ENCODE data around the gene PHACTR4.
"Not testable (repeated sequence)": the region's sequence is repeated elsewhere in the genome, so short reads cannot be mapped to it uniquely, and the experiment has no call there.

The PHACTR4 gene

GRCh38 chr1:28436211-28436769 is 66.8 kb downstream of the PHACTR4 start:
- DNase-seq (ENCODE audit: low read depth in 3 of 3), result no peak

DNA sequence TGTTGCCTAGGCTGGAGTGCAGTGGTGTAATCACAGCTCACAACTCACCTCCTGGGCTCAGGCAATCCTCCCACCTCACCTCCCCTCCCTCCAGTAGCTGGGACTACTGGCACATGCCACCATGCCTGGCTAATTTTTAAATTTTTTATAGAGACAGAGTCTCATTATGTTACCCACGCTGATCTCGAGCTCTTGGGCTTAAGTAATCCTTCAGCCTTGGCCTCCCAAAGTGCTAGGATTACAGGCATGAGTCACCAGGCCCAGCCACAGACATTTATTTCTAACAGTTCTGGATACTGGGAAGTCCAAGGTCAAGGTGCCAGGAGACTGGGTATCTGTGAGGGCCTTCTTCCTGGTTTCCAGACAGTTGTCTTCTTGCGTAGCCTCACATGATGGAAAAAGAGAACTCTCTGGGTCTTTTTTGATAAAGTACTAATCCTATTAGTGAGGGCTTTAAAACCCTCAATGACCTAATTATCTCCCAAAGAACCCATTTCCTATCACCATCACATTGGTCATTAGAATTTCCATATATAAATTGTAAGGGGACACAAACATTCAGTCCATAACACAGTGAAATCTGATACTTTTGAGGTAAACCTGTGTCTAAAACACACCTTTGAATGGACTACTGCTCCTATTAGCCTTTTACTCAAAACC is 67.9 kb downstream of the PHACTR4 start:
- DNase-seq (ENCODE audit: low read depth in 3 of 3), result no peak

- no peak for DNase-seq (ENCODE audit: low read depth in 3 of 3)
Observed at GRCh38 chr1:28437924-28438699, 68.6 kb downstream of the PHACTR4 start.

DNA sequence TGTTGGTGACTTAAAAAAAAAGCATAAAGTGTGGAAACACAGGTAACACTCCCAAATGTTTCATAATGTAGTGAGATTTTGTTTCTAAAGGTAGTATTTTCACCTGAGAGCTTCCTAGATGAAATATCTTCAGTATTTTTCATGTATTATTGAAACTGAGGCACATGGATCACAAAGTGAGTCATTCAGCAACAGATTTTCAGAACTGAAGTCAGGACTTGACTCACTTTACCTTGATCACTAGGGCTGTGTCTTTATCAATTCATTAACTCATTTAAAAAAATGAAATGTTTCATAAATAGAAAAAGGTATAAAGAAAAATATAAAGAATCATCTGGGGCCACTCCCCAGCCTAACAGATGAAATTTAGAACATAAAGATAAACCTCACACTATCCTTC is 69.8 kb downstream of the PHACTR4 start:
- no peak for DNase-seq (ENCODE audit: low read depth in 3 of 3)

- DNase-seq (ENCODE audit: low read depth in 3 of 3), result no peak
Observed at GRCh38 chr1:28441674-28442073, 72.1 kb downstream of the PHACTR4 start.

DNA sequence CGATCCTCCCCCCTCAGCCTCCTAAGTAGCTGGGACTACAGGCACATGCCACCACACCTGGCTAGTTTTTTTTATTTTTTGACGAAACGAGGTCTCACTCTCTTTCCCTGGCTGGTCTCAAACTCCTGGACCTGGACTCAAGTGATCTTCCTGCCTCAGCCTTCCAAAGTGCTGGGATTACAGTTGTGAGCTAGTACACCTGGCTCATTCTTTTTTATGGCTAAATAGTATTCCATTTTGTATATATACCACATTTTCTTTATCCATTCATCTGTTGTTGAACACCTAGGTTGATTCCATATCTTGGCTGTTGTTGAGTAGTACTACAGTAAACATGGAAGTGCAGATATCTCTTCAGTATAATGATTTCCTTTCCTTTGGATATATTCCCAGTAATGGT is 74.0 kb downstream of the PHACTR4 start:
- DNase-seq (ENCODE audit: low read depth in 3 of 3), result no peak

DNA sequence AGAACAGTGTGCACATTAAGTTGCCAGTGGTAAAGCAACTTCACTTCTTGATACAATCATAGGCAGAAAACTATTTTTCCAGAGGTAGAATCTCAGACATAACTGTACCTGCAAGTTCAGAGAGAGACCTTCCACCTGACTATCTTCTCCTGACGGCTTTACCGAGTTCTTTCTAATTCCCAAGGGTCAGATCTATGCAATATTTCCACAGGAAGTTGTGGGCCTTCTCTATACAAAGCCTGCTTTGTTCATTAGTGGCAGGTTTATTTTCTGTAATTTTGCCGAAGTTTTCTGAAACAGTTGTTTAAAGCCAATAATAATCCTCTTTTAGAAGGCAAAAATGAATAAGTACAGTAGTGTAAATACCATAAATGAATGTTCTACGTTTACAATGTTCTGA is 78.1 kb downstream of the PHACTR4 start:
- no peak for DNase-seq (ENCODE audit: low read depth in 3 of 3)

GRCh38 chr1:28448094-28448611 is 78.6 kb downstream of the PHACTR4 start:
- DNase-seq (ENCODE audit: low read depth in 3 of 3), result not testable (repeated sequence)

DNA sequence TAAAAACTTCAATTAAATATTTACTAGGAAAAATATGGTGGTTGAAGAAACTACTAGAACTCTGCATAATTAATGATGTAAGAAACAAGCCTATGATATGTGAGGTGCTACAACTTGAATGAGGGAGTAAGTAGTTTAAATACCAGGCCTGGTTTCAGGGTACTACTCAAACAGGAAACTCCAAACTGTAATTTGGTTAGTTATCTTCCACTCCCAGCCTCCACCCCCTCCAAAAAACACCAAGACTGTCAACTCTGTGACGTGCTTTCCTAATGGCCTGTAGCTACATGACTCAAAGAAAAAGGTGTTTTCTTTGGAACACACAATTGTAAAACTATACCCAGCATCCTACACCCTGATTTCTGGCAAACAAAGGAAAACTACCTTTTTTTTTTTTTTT is 80.4 kb downstream of the PHACTR4 start:
- DNase-seq (ENCODE audit: low read depth in 3 of 3), result no peak

DNA sequence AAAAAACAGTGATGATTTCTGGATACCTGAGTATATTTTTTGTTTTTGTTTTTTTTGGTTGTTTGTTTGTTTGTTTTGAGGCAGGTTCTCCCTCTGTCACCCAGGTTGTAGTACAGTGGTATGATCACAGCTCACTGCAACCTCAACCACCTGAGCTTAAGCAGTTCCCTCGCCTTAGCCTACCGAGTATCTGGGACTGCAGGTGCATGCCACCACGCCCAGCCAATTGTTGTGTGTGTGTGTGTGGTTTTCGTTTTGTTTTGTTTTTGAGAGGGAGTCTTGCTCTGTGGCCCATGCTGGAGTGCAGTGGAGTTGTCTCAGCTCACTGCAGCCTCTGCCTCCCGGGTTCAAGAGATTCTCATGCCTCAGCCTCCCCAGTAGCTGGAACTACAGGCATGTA is 81.0 kb downstream of the PHACTR4 start:
- no peak for DNase-seq (ENCODE audit: low read depth in 3 of 3)

- no peak for DNase-seq (ENCODE audit: low read depth in 3 of 3)
Observed at GRCh38 chr1:28451011-28451410, 81.5 kb downstream of the PHACTR4 start.

DNA sequence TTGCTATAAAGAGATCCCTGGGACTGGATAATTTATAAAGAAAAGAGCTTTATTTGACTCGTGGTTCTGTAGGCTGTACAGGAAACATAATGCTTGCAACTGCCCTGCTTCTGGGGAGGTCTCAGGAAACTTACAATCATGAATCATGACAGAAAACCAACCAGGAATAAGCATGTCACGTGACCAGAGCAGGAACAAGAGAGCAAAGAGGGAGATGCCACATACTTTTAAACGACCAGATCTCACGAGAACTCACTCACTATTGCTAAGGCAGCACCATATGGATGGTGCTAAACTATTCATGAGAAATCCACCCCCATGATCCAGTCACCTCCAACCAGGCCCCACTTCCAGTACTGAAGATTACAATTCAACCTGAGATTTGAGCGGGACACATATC is 86.5 kb downstream of the PHACTR4 start:
- no peak for DNase-seq (ENCODE audit: low read depth in 3 of 3)

DNA sequence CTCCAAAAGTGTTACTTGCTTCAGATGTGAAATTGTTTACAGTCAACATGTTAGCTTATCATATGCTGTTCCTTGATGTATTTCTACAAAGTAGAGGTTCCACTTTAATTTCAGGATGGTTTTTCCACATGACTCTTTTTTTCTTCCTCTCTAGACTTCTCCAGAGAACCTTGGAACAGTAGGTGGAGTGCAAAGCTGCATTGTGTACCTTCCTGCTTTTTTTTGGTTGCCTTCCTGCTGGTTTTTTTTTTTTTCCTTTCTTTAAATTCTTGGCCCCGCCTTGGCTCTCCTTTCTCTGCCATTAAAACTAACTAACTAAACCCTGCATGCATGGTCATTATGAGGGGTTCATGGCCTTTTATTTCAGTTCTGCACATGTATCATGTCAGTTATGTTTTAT is 88.1 kb downstream of the PHACTR4 start:
- DNase-seq (ENCODE audit: low read depth in 3 of 3), result no peak

- no peak for DNase-seq (ENCODE audit: low read depth in 3 of 3)
Observed at GRCh38 chr1:28458237-28459228, 89.0 kb downstream of the PHACTR4 start.

DNA sequence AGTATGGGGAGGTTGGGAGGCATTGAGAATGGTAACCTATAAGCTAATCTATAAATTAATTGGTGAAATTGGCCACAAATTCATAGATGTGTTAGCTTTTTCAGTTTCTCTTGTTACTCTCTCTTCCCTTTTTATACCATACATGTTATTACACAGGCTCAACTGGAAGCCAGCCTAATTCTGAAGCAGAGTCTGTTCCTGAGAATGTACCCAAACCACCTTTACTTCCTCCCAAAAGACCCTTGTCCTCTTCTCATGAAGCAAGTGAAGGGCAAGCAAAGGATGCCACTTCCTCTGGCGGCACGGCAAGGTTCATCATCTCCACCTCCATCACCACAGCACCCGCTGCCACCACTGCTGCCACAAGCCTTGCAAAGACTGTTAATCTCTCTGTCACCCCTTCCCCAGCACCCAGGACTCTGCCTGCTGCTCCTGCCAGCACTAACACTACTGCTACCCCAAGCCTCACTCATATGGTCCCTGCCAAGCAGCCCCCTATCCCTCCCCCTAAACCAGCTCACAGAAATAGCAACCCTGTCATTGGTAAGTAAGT is 96.8 kb downstream of the PHACTR4 start:
- DNase-seq (ENCODE audit: low read depth in 3 of 3), result no peak

DNA sequence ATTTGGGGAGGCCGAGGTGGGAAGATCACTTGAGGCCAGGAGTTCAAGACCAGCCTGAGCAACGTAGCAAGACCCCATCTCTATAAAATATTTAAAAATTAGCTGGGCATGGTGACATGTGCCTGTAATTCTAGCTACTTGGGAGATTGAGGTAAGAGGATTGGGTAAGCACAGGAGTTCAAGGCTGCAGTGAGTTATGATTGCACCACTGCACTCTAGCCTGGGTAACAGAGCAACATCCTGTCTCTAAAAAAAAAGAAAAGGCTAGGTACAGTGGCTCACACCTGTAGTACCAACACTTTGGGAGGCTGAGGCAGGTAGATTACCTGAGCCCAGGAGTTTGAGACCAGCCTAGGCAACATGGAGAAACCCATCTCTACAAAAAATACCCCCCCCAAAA is 100.6 kb downstream of the PHACTR4 start:
- no peak for DNase-seq (ENCODE audit: low read depth in 3 of 3)

DNA sequence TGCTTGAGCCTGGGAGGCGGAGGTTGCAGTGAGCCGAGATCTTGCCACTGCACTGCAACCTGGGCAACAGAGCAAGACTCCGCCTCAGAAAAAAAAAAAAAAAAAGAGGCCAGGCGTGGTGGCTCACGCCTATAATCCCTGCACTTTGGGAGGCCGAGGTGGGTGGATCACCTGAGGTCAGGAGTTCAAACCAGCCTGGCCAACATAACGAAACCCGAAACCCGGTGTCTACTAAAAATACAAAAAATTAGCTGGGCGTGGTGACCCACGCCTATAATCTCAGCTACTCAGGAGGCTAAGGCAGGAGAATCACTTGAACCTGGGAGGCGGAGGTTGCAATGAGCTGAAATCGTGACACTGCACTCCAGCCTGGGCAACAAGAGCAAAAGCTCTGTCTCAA is 110.0 kb downstream of the PHACTR4 start:
- DNase-seq (ENCODE audit: low read depth in 3 of 3), result not testable (repeated sequence)

DNA sequence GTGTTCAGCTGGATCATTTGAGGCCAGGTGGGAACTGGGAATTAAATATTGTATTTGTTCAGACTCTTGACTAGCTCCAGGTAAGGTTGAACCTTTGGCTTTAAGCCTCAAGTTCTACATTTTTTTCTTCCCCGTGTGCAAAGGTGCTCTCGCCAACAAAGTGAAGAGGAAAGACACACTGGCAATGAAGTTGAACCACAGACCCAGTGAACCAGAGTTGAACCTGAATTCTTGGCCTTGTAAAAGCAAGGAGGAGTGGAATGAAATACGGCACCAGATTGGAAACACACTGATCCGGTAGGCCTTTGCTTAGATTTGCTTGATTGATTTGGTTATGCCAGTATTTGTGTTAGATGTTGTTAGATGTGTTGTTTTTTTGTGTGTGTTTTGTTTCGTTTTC is 110.8 kb downstream of the PHACTR4 start:
- no peak for DNase-seq (ENCODE audit: low read depth in 3 of 3)

GRCh38 chr1:28482138-28482537 is 112.6 kb downstream of the PHACTR4 start:
- DNase-seq (ENCODE audit: low read depth in 3 of 3), result no peak

DNA sequence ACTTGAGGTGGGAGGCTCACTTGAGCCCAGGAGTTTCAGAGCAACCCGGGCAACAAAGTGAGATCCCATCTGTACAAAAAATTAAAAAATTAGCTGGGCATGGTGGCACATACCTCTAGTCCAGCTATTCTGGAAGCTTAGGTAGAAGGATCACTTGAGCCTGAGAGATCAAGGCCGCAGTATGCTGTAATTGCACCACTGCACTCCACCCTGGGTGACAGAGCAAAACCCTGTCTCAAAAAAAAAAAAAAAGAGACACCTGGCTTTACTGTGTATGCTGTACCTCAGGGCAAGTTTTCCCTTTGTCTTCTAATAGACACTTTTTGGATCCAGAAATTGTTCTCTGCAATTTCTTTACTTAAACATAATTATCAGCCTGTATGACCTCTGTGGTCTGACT is 113.2 kb downstream of the PHACTR4 start:
- DNase-seq (ENCODE audit: low read depth in 3 of 3), result no peak

DNA sequence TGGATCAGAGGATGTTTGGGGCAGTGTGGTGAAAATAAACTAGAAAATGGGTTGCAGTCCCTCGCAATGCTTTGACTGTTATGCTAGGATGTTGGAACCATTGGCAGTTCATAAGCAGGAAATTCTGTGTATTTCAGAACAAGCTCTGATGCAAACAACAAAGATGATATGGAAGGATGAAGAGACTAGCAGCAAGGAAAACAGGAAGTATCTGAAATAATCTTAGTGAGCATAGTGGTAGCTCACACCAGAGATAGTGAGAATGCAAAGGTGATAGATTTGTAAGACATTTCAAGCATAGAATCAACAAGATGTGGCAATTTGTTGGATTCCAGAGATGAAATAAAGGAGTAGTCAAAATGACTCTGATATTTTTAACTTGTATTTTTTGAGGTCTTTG is 125.2 kb downstream of the PHACTR4 start:
- no peak for DNase-seq (ENCODE audit: low read depth in 3 of 3)

Measured in stimulated activated CD4-positive, alpha-beta T cell treated with anti-CD3 and anti-CD28 coated beads, TNF-alpha, amount 100 ng/mL, for 4 hours (primary cell).